NCI-H446 treated with DMSO at 0.1 percent for 48 hours (cell line): ENCODE results near the gene TEAD3.

Experiments used
- DNase-seq: peaks from one replicate; lab custom pipeline; 2025; lab: John Stamatoyannopoulos, UW

Gene TEAD3

DNA sequence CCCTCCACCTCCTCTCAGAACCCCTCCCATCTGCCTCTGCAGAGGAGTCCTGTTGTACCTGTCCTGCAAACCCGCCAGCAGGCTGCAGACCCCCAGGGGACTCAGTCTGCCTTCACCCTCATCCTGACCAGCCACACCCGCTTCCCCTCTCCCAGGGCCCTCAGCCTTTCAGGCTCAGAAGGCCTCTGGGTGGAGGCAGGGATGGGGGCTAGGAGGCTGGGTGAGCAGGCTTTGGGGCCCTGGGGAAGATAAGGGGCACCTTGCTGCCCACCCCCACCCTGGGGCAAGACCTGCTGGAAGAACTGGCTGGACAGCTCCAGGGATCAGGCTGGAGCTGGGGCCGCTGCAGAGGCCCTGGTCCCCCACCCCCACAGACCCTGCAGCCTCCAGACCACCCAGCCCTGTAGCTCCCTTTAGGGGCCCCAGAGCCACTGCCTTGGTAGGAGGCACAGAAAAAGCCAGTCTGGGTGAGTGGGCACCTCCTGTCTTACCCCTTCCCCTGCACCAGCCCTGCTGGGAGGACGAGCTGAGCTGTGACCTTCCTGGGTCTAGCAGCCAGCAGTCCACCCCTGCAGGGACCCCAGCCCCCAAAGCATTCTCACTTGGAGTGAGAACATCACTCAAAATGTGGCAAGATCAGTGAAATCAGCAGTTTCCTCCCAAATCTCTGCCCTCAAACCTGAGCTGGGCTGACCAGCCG is 5.2 kb downstream of the TEAD3 start:
- no peak for DNase-seq

- no peak for DNase-seq
These were observed 5.9 kb downstream of the TEAD3 start for GRCh38 chr6:35490821-35491557.

- DNase-seq, result peak; percentile 52
These were observed 6.7 kb downstream of the TEAD3 start for GRCh38 chr6:35489995-35490791.

DNA sequence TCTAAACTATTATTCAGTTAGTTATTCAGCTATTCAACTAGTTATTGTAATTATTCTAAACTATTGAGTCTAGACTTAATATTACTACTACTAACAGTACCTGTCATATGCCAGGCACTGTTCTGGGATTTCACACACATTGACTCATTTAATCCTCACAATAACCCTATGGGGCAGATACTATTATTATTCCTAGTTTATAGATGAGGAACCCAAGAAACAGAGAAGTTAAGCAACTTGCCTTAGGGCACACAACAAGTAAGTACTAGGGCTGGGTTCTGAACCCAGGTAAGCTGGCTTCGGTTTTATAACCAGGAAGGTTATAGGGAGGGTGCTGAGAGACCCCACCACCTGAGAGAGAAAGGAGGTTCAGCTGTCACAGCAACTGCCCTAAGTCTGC is 7.8 kb downstream of the TEAD3 start:
- peak; percentile 66 for DNase-seq

DNA sequence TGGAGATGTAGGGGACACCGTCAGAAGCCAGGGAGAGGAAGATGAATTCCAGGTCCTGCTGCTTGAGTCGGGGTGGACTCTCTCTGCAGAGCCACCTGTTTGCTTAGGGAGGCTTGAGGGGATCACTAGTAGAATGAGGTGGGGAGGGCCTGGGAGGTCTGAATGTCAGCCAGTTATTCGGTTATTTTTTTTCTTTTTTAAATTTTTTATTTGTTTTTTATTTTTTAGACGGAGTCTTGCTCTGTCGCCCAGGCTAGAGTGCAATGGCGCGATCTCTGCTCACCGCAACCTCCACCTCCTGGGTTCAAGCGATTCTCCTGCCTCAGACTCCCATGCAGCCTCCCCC is 8.4 kb downstream of the TEAD3 start:
- DNase-seq, result no peak

- DNase-seq, result no peak
These were observed 9.0 kb downstream of the TEAD3 start for GRCh38 chr6:35487658-35488516.

DNA sequence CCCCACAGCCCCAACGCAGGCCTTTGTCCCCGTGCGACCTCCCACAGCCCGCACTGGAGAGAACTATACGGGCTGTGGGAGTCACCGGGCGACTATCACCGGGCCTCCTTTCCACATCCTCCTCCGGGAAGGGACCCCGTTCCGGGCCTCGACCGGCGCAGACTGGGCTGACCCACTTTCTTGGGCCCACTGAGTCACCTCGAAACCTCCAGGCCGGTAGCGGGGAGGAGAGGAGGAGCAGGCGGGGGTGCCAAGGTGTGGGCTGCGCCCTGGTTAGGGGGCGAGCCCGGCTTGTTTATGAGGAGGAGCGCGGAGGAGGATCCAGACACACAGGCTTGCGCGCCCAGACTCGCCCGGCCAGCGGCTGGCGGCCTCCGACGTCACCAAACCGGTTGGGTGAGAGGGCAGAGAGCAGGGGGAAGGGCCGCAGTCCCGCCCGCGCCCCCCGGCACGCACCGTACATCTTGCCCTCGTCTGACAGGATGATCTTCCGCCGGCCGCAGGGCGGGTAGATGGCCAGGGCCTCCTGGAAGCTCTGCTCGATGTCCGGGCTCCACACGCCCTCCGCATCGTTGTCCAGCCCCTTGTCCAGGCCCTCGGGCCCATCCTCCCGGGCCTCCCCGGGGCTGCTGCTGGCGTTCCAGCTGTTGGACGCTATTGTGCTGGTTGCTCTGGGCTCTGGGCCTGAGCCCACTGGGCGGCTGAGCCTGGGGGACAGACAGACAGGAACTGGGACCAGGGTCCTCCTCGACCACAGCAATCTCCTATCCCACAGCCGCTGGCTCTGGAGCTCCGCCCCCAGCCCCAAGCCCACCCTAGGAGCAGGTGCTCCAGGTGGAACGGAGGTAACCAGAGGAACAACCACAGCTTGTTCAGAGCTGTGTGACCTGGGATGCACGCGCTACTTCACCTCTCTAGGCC is 10.6 kb downstream of the TEAD3 start:
- no peak for DNase-seq

- no peak for DNase-seq
These were observed 11.4 kb downstream of the TEAD3 start for GRCh38 chr6:35485402-35485877.

- no peak for DNase-seq
These were observed 11.9 kb downstream of the TEAD3 start for GRCh38 chr6:35484921-35485392.

DNA sequence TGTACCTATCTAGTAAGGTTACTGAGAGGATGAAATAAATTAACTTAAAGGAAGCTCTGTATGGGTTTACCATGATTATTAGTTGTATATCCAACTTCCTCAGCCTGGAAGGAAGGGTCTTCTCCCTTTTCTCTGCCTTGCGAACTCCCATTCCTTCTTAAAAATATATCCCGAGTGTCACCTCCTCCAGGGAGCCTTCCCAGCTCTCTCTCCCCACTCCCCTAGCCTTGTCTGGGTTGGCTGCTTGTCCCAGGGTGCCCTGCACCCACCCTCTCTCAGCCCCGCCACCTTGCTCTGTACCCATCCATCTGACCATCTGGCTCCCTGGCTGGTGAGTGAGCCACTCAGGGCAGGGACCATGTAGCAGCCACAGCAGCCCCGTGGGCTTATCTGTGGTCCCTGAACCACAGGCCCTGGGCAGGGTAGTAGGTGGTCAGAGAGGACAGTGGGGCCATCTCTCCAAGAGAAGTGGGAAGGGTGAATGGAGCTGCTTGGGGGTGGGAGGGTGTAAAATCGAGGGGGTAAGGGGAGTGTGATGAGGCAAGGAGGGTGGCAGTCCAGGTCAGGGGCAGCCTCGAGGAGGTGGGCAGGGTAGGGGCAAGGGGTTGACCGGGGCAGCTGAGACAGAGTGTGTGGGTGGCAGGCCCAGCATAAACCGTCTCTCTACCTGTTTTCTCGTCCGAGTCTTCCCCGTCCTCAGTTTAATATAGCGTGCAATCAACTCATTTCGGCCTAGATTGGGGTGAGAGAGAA is 12.8 kb downstream of the TEAD3 start:
- no peak for DNase-seq

- DNase-seq, result no peak
These were observed 13.4 kb downstream of the TEAD3 start for GRCh38 chr6:35483490-35483889.

DNA sequence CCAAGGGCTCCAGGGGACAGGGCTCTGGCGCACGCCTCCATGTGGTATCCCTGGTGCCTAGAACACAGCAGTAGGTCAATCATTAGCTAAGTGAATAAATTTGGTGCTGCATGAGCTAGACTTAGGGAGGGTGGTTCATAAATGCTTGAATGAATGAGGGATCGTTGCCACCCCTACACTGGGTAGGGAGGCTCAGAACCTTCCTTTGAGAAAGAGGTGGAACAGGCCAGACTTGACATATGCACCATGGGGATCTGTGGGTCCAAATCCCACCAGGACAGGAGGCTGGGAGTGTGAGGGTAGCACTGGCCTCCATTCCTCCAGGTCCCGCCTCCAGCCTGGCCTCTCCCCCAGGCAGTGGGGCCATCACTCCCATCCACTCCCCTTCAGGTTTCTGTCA is 13.8 kb downstream of the TEAD3 start:
- no peak for DNase-seq

DNA sequence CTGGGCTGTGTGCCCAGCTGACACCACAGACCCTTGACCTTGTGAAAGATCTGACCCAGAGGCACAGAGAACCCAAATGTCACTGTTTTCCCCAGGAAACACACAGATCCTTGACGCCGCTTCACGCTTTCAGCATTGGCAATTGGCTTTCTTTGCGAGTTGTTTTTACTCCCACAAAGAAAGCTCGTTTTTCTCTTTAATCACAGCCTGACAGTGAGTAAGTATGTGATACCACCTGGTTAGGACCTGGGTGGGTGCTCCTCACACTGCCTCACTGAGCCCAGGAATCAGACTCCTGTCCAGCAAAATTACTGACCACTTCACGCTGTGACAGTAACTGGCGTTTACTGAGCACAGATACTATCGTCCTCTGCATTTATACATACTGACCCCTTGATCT is 15.7 kb downstream of the TEAD3 start:
- no peak for DNase-seq

GRCh38 chr6:35480176-35480575 is 16.7 kb downstream of the TEAD3 start:
- no peak for DNase-seq

GRCh38 chr6:35478259-35478658 is 18.6 kb downstream of the TEAD3 start:
- DNase-seq, result no peak

GRCh38 chr6:35477551-35478179 is 19.2 kb downstream of the TEAD3 start:
- DNase-seq, result no peak

GRCh38 chr6:35477028-35477427 is 19.9 kb downstream of the TEAD3 start:
- DNase-seq, result no peak

GRCh38 chr6:35476004-35476403 is 20.9 kb downstream of the TEAD3 start:
- no peak for DNase-seq

DNA sequence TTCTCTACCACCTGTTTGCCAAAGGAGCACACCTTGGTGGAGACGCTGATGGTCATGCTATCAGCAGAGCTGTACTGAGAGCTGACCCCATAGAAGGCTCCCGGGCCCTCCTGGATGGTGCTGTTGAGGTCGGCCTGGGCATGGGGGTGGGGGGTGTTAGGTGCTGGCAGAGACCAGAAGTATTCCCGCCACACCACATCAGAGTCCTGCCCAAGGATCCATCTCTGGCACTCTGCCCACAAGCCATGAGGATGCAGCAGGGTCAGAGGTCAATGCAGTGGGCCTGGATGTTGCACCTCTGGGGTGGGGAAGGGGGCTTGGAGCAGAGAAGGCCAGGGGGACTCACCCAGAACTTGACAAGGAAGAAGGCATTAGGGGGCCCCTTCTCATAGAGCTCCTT is 21.3 kb downstream of the TEAD3 start:
- DNase-seq, result no peak
